Stimulated activated CD8-positive, alpha-beta memory T cell treated with anti-CD3 and anti-CD28 coated beads, Interleukin-12 subunit alpha, Interleukin-12 subunit beta, amount 100 ng/mL, for 24 hours (primary cell): ENCODE data around the gene CPA5.

Experiments
- DNase-seq: peaks from one replicate; pipeline ENCODE4 v3.0.0-alpha.2; 2020; ENCODE audit errors: extremely low read depth

CPA5 gene

GRCh38 chr7:130379019-130379418, 34.4 kb downstream of the CPA5 start:
- no peak for DNase-seq

GRCh38 chr7:130379532-130379920, 34.9 kb downstream of the CPA5 start:
- no peak for DNase-seq

- no peak for DNase-seq
These were observed 35.6 kb downstream of the CPA5 start, which contains the start of gene CPA1 for GRCh38 chr7:130379921-130380860. CPA1 (plus strand) TSS chr7:130380494; CDS start chr7:130380521, 27 bp downstream.

GRCh38 chr7:130380861-130381455, 36.3 kb downstream of the CPA5 start:
- no peak for DNase-seq

GRCh38 chr7:130381468-130382312, 37.1 kb downstream of the CPA5 start:
- no peak for DNase-seq

GRCh38 chr7:130383187-130383980, 38.8 kb downstream of the CPA5 start:
- DNase-seq = no peak

- no peak for DNase-seq
These were observed 39.8 kb downstream of the CPA5 start for GRCh38 chr7:130384371-130384801.

- no peak for DNase-seq
These were observed 40.4 kb downstream of the CPA5 start for GRCh38 chr7:130384841-130385599.

- no peak for DNase-seq
These were observed 41.0 kb downstream of the CPA5 start for GRCh38 chr7:130385600-130386066.

GRCh38 chr7:130386876-130387275, 42.3 kb downstream of the CPA5 start:
- no peak for DNase-seq

GRCh38 chr7:130387306-130387627, 42.7 kb downstream of the CPA5 start:
- no peak for DNase-seq

GRCh38 chr7:130387628-130388403, 43.2 kb downstream of the CPA5 start:
- no peak for DNase-seq

- no peak for DNase-seq
These were observed 44.1 kb downstream of the CPA5 start for GRCh38 chr7:130388671-130389070.

- DNase-seq = no peak
These were observed 45.9 kb downstream of the CPA5 start for GRCh38 chr7:130390486-130390885.

GRCh38 chr7:130393101-130393561, 48.5 kb downstream of the CPA5 start:
- DNase-seq = no peak

- no peak for DNase-seq
These were observed 49.3 kb downstream of the CPA5 start for GRCh38 chr7:130393841-130394411.

GRCh38 chr7:130394421-130395195, 50.0 kb downstream of the CPA5 start:
- no peak for DNase-seq

- DNase-seq = no peak
These were observed 50.8 kb downstream of the CPA5 start for GRCh38 chr7:130395421-130395820.
